Measurements from ENCODE around the gene VPS18. TPM values are rescaled to one million over a fixed set of nuclear protein-coding genes. Genes with fewer than 3 reads are reported as not detected.
"Not testable (repeated sequence)": the region's sequence is repeated elsewhere in the genome, so short reads cannot be mapped to it uniquely, and the experiment has no call there.

VPS18 gene
- 10 to 100 TPM in 4 of 10 donors, 1 to 10 TPM in 6; 7.8 to 12.4 (median 9.3) TPM for polyA plus RNA-seq (ENCODE audit: insufficient read length in 10 of 10)
- long read RNA-seq, donor 1 = 0 reads
- long read RNA-seq, donor 2, partial matches to known transcripts = 0 of 1 reads
- long read RNA-seq, donor 2, other reads (novel, unspliced or antisense) = 0 of 1 reads
- long read RNA-seq, donor 3 = 0 reads
- long read RNA-seq, donor 4, partial matches to known transcripts = 0 of 1 reads
- long read RNA-seq, donor 4, other reads (novel, unspliced or antisense) = 0 of 1 reads
- long read RNA-seq, donor 5 = 0 reads
- long read RNA-seq, donor 6, partial matches to known transcripts = 0 of 1 reads
- long read RNA-seq, donor 6, other reads (novel, unspliced or antisense) = 0 of 1 reads
- long read RNA-seq, donor 7 = 0 reads
- long read RNA-seq, donor 8 = 0 reads
- long read RNA-seq, donor 9 = 0 reads

DNA sequence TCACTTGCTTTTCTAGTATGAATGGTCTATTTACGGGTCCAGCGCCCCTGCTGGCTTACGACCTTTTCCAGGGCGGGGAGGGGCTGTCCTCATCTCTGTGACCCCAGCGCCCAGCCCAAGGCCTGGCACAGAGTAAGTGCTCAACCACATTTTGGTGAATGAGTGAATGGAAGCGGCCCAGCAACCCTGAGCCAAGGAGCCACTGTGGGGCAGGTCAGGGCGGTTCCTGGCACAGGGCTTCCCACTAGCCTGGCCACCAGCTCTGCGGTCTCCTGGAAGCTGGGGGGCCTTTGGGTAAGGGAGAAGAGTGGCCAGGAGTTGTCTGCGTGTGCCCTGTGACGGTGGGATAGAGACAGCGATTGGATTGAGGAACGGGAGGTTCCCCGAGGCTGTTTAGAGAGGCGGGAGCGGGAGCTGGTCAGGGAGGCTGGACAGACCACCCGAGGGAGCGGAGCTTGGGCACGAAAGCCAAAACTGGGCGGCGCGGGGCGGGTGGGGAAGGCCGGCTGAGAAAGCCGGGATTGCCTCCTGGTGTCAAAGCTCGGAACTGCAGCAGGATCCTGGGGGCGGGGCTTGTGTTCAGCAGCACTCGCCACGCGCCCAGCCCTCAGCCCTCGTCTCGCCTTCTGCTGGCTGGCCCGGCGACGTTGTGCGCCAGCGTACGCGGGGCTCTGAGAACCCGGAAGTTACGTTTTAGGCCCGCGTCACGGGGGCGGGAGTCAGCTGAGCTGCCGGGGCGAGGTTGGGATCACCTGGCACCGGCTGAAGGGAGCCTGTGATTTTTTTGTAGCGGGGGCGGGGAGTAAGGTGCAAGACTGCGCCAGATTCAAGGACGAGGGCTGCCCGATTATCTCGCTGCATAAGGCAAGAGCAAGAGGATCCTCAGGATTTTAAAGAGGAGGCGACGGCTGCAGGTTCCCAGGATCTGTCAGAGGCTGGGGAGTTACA, at the start of gene VPS18:
TSS of gene VPS18 (plus strand) at position 718 of the 948 bp plus-strand sequence. CDS start 319 bp downstream, outside the sequence.
- DNase-seq = peak; percentile 97 to 99 (median 98)

DNA sequence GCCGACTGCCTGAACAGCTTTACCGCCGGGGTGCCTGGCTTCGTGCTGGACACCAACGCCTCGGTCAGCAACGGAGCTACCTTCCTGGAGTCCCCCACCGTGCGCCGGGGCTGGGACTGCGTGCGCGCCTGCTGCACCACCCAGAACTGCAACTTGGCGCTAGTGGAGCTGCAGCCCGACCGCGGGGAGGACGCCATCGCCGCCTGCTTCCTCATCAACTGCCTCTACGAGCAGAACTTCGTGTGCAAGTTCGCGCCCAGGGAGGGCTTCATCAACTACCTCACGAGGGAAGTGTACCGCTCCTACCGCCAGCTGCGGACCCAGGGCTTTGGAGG, 49.6 kb upstream of the VPS18 start:
- DNase-seq = peak in 1 of 3 donors; percentile 73

- DNase-seq = no peak
These were observed 49.2 kb upstream of the VPS18 start for GRCh38 chr15:40845036-40845435.

DNA sequence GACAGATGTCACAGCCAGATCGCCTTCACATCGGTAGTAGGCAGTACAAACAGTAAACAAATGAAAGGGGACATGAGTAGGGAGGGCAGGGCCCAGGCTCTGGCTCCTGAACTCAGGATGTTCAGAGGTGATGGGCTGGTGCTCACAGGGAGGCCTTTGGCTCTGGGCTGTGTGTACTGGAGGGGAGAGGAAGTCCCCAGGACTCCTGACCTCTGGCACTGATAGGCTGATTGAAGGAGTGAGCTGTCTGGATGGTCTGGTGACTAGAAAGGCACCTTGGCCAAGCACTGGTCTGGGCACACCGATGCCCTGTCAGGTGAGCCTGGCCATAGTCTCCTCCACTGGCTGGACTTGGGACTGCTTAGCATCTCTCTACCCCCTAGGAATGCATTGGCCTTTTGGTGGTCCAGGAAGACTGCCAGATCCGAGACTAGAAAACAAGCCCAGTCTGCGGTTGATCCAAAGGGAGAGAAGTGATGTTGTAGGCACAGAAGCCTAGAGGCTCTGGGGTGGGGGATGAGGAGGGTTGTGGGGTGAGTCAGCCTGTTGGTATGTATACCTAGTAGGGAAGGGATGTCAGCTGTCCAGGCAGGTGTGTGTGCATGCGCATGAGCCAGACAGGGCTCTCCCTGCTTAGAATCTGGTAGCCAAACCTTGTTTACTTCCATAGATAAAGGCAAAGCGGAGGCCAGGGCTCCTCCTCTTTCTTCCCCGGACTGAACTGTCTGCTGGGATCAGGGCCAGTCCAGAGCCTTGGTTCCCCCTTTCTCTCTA, 48.6 kb upstream of the VPS18 start:
- DNase-seq = no peak

GRCh38 chr15:40846841-40847222, 47.4 kb upstream of the VPS18 start:
- DNase-seq = no peak

DNA sequence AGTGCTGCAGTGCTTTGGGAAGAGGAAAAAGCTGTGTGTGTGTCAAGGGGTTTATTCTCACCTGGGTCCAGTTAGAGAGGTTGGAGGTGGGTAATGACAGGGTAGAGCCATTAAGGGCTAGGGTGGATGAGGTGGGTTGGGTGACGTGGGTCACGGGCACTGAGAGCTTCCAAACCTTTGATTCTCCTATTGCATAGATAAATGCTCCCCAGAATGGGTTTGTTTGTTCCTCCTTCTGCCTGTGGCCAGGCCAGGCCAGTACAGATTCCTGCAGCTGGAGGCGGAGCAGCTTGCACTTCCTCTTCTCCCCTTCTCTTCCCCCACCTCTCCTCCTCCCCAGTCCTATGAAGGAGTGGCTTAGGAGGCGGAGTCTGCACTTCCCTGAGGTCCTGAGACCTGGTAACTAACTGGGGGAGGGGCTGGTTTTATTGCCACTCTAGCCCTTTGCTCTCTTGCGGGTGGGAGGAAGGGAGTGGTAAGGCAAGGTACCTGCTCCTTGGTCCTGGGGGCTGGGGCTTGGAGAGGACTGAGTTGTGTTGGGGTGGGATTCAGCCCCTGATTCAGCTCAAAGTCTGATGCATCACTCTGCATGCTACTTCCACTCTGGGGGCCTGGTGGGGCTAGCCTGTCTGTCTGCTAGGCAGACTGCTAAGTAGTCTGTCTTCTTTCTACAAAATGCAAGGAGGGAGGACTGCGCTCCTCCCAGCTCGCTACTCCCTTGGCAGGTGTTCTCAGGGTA, 46.9 kb upstream of the VPS18 start:
- peak in 1 of 3 donors; percentile 55 for DNase-seq

- no peak for DNase-seq
These were observed 43.6 kb upstream of the VPS18 start for GRCh38 chr15:40850576-40851112.

DNA sequence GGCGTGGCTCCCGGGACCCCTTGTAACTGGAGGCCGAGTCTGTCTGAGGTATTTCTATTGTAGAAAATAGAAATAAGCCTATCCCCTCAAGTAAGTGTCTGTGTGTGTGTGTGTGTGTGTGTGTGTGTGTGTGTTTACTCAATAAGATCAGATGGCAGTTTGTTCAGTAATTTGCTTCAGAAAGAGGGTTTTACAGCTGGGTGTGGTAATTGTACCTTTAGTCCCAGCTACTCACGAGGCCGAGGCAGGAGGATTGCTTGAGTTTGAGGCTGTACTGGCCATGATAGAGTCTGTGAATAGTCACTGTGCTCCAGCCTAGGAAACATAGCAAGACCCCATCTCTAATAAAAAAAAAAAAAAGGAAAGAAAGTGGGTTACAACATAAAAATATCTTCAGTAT, 41.7 kb upstream of the VPS18 start:
- no peak for DNase-seq

DNA sequence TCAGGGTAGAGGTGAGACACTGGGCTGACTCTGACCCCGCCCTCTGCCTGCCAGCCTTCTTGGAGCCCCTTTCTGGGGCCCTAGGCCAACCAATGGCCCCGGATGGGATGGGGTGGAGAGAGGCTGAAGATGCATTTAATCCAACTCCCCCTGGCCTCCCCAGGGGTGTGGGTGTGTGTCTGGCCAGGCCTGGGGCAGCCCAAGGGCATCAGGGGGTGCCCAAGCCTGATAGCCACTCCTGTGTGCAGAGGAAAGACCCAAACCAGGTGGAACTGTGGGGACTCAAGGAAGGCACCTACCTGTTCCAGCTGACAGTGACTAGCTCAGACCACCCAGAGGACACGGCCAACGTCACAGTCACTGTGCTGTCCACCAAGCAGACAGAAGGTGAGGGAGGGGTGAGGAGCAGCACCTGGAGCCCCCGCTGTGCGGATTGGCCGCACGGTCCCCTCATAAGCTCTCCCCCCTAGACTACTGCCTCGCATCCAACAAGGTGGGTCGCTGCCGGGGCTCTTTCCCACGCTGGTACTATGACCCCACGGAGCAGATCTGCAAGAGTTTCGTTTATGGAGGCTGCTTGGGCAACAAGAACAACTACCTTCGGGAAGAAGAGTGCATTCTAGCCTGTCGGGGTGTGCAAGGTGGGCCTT, 40.9 kb upstream of the VPS18 start:
- no peak for DNase-seq

- DNase-seq = no peak
These were observed 40.1 kb upstream of the VPS18 start for GRCh38 chr15:40854161-40854560.

DNA sequence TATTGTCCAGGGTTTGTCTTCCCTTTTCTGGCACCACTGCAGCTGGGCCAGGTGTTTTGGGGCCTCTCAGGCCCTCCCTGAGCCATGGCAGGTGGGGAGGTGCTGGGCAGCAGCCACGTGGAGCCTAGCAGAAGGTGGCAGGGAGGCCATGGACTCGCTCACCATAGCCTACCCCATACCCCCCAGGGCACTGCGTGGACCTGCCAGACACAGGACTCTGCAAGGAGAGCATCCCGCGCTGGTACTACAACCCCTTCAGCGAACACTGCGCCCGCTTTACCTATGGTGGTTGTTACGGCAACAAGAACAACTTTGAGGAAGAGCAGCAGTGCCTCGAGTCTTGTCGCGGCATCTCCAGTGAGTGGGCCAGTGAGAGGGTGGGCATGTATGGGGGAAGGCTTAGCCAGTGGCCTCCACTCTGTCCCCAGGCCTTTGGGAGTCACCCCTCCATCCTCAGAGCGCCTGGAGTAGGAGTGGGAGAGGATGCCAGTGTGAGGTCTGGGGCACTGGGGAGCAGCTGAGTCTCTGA, 38.5 kb upstream of the VPS18 start:
- DNase-seq = no peak

- no peak for DNase-seq
These were observed 37.5 kb upstream of the VPS18 start for GRCh38 chr15:40856746-40857145.

GRCh38 chr15:40857601-40858341, 36.5 kb upstream of the VPS18 start:
- peak; percentile 38 to 86 (median 74) for DNase-seq

DNA sequence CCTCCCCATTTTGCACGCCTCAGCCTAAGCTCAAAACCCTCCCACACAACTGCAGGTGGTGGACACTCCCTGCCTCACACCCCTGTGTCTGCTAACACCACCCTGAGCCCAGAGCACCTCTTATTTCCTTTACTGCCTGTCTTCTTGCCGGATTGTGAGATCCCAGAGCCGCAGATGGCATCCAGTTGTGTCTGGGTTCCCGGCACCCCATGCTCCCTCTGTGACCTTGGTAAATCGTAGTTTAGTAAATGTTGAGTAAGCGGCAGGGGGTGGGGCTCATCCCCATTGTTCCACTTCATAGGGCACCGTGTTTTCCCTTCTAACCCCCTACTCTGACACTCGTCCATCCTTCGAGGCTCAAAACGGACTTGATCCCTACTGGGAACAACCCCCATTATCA, 35.5 kb upstream of the VPS18 start:
- DNase-seq = no peak

DNA sequence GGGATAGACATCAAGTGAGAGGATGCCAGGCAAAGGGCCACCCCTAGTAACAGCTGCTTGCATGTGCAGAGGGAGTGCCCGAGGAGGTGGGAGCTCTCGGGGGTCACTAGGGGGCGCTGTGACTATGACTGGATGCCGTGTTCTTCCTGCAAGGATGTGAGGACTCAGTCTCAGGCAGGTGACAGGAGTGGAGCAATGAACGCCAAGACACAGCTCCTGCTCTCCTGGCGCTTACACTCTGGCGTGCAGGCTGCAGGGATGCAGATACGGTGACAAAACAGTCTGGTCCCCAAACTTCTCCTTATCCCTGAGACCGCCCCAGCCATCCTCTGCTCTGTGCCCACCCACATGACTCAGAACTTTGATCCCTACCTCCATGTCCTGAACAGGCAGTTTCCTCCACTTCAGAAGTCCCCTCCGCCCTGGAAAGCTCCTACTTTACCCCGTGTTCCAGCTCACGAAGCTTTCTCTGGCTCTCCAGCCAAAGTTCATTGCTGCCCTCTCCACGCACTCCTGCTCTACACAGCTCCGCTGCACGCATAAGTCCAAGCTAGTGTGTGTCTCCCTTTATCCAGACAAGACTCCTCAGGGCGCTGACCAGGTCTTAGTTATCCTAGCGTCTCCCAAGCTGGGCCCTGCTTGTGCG, 34.9 kb upstream of the VPS18 start:
- peak; percentile 34 to 66 (median 60) for DNase-seq

GRCh38 chr15:40861147-40861546, 33.1 kb upstream of the VPS18 start:
- DNase-seq = not testable (repeated sequence)

- DNase-seq = no peak
These were observed 30.5 kb upstream of the VPS18 start for GRCh38 chr15:40863660-40864270.

- no peak for DNase-seq
These were observed 27.1 kb upstream of the VPS18 start for GRCh38 chr15:40867199-40867598.

All from muscle of back (tissue), 13 donors.